Measurements from ENCODE around the gene KRTAP26-1. TPM values are rescaled to one million over a fixed set of nuclear protein-coding genes. Genes with fewer than 3 reads are reported as not detected.

KRTAP26-1 gene
- total RNA-seq, 2 experiments from 2014 or later = not detected

GRCh38 chr21:30326390-30326789, 6.3 kb upstream of the KRTAP26-1 start:
- Mint-ChIP-seq H3K4me3 (no peak overlapping the region), H3K27me3 (peaks cover 5% of the 10 kb centered on the region), H3K27ac (no peak overlapping the region), H3K9me3 (peaks cover 11% of the 10 kb centered on the region), H3K4me1 (no peaks in the 10 kb centered on the region), H3K36me3 (no peaks in the 10 kb centered on the region)
- no peak for DNase-seq

GRCh38 chr21:30315701-30316100, 4.4 kb downstream of the KRTAP26-1 start:
- H3K4me1 Mint-ChIP-seq = no peaks in the 10 kb centered on the region
- H3K4me3 Mint-ChIP-seq = no peak overlapping the region
- DNase-seq = no peak
- no peaks in the 10 kb centered on the region for H3K36me3 Mint-ChIP-seq
- H3K27me3 Mint-ChIP-seq = peaks cover 10% of the 10 kb centered on the region
- no peaks in the 10 kb centered on the region for H3K9me3 Mint-ChIP-seq
- H3K27ac Mint-ChIP-seq = no peak overlapping the region

GRCh38 chr21:30306884-30307283, 13.2 kb downstream of the KRTAP26-1 start:
- Mint-ChIP-seq H3K4me3 (no peak overlapping the region), H3K27me3 (no peaks in the 10 kb centered on the region), H3K4me1 (no peaks in the 10 kb centered on the region), H3K36me3 (no peaks in the 10 kb centered on the region), H3K27ac (no peak overlapping the region), H3K9me3 (no peaks in the 10 kb centered on the region)
- no peak for DNase-seq

DNA sequence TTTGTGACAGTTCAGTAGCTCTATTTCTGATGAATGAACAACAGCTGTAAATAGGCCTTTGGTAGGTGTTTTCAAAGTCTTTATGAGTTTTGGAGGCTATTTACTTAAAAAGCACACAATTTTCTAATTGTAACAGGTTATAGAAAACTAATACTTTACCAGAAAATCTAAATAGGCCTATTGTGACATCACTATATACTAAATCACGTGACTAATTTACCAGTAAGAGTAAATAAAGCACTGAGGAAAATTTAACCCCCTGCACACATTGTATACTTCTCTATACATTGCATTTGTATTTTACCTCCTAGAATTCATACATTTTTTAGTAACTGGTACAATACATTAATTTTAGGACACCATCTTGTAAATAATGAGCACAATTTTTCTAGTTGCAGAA, 15.0 kb downstream of the KRTAP26-1 start:
- H3K9me3 Mint-ChIP-seq = peaks cover 3% of the 10 kb centered on the region
- DNase-seq = no peak
- H3K36me3 Mint-ChIP-seq = no peaks in the 10 kb centered on the region
- H3K27ac Mint-ChIP-seq = no peak overlapping the region
- no peaks in the 10 kb centered on the region for H3K27me3 Mint-ChIP-seq
- H3K4me1 Mint-ChIP-seq = no peaks in the 10 kb centered on the region
- H3K4me3 Mint-ChIP-seq = no peak overlapping the region

DNA sequence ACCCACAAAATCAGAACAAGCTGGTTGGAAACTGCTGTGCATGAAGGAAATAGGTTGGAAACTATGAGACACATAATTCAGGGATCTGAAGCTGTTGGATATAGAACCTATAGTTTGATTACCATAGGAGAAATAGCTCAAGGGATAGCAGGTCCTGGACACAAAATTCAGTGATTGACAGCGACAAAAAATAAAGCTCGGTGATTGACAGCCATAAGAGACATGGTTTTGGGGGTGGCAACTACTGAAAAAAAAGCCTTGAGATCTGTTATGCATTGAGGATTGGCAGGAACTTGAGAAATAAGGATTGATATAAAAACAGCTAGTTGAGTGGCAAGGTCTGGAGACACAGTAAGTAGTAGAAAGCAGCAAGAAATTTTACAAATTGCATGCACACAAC, 30.9 kb downstream of the KRTAP26-1 start, which contains the start of gene KRTAP25-1:
KRTAP25-1 (minus strand) TSS at position 300 of the 400 bp plus-strand sequence; CDS start at position 276, 24 bp downstream.
- no peaks in the 10 kb centered on the region for H3K36me3 Mint-ChIP-seq
- no peaks in the 10 kb centered on the region for H3K4me1 Mint-ChIP-seq

DNA sequence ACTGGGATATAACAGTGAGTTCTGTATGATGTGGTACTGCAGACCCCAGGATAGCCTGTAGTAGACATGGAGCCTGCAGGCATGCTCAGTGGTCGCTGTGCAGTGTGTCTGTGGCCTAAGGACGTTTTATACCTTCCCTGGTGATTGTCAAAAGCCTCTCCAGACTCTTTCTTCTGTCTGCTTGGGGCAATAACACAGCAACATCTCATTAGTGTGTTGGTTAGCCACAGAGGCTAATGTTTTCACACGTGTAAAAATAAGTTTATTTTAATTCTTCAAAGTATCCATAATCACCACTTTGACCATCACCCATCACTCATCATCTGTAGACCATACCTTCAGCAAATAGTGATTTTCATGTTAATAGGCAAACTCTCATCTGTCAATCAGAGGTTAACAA, 37.3 kb downstream of the KRTAP26-1 start, which contains the start of gene KRTAP24-1:
KRTAP24-1 (minus strand) TSS at position 101 of the 400 bp plus-strand sequence; CDS start at position 83, 18 bp downstream.
- H3K4me3 Mint-ChIP-seq = no peak within 1 kb of the TSS
- no peaks in the 10 kb centered on the region for H3K36me3 Mint-ChIP-seq
- H3K9me3 Mint-ChIP-seq = no peaks in the 10 kb centered on the region
- H3K4me1 Mint-ChIP-seq = no peaks in the 10 kb centered on the region
- no peaks in the 10 kb centered on the region for H3K27me3 Mint-ChIP-seq
- no peak within 1 kb of the TSS for H3K27ac Mint-ChIP-seq
- no peak for DNase-seq

More for the DNA sequence above, 30.9 kb downstream of the KRTAP26-1 start, which contains the start of gene KRTAP25-1:
- Mint-ChIP-seq H3K27me3 (no peaks in the 10 kb centered on the region), H3K4me3 (no peak within 1 kb of the TSS), H3K27ac (no peak within 1 kb of the TSS), H3K9me3 (no peaks in the 10 kb centered on the region)
- no peak for DNase-seq

GRCh38 chr21:30271611-30272010, 48.5 kb downstream of the KRTAP26-1 start:
- no peak for DNase-seq
- Mint-ChIP-seq H3K4me1 (no peaks in the 10 kb centered on the region), H3K36me3 (no peaks in the 10 kb centered on the region), H3K4me3 (no peak overlapping the region), H3K27ac (no peak overlapping the region), H3K27me3 (peaks cover 3% of the 10 kb centered on the region), H3K9me3 (no peaks in the 10 kb centered on the region)

- H3K9me3 Mint-ChIP-seq = no peaks in the 10 kb centered on the region
- peaks cover 3% of the 10 kb centered on the region for H3K27me3 Mint-ChIP-seq
- no peaks in the 10 kb centered on the region for H3K4me1 Mint-ChIP-seq
- no peak overlapping the region for H3K27ac Mint-ChIP-seq
- DNase-seq = no peak
- no peak overlapping the region for H3K4me3 Mint-ChIP-seq
- H3K36me3 Mint-ChIP-seq = no peaks in the 10 kb centered on the region
These were observed 49.0 kb downstream of the KRTAP26-1 start for GRCh38 chr21:30271156-30271555.

DNA sequence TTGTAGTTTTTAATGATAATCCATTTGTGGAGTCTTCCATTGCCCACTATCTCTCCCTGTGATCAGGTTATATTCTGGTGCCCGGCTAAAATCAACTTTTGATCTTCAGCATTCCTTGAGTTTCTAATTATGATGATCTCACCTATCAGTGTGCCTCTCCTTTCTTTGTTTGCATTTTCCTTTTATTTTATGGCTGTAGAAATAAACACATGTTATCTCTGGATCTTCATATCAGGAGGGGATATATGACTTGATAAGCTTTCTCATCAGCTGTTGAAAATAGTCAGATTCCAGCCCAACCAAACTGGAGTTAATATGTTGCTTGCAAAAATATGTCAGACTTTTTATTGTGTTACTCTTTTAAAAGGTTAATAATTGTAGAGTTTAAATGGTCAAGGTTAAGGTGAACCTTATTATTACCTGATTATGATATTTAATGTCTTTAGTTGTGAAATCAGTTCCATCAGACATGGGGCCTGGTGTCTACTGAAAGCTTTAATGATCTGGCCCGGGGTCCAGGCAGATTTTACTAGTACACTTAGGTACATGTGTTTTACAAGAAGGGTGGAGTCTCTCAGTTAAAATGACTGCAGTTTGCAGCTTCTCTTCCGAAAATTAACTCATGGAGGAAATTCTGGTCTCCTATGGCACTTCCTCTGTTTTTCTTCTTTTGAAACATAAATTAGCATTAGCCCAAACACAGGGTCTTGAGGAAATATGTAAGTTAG, 50.1 kb downstream of the KRTAP26-1 start:
- Mint-ChIP-seq H3K27ac (no peak overlapping the region), H3K4me3 (no peak overlapping the region), H3K36me3 (no peaks in the 10 kb centered on the region)

More for the DNA sequence above, 50.1 kb downstream of the KRTAP26-1 start:
- H3K9me3 Mint-ChIP-seq = peaks cover 2% of the 10 kb centered on the region
- H3K27me3 Mint-ChIP-seq = peaks cover 3% of the 10 kb centered on the region
- no peaks in the 10 kb centered on the region for H3K4me1 Mint-ChIP-seq
- DNase-seq = no peak

Other genes with a start within 250 kb of the KRTAP26-1 start
- not detected for gene CLDN17, start 153.5 kb downstream of the KRTAP26-1 start, total RNA-seq
- not detected for gene CLDN8, start 104.2 kb downstream of the KRTAP26-1 start, total RNA-seq
- gene KRTAP24-1, start 37.4 kb downstream of the KRTAP26-1 start, total RNA-seq = not detected
- gene KRTAP25-1, start 30.8 kb downstream of the KRTAP26-1 start, total RNA-seq = not detected
- not detected for gene KRTAP27-1, start 17.4 kb upstream of the KRTAP26-1 start, total RNA-seq
- not detected for gene KRTAP23-1, start 28.3 kb upstream of the KRTAP26-1 start, total RNA-seq
- gene KRTAP13-2, start 52.0 kb upstream of the KRTAP26-1 start, total RNA-seq = not detected
- gene KRTAP13-1, start 75.7 kb upstream of the KRTAP26-1 start, total RNA-seq = not detected
- gene KRTAP13-3, start 105.6 kb upstream of the KRTAP26-1 start, total RNA-seq = not detected
- not detected for gene KRTAP13-4, start 109.9 kb upstream of the KRTAP26-1 start, total RNA-seq
- gene KRTAP15-1, start 120.0 kb upstream of the KRTAP26-1 start, total RNA-seq = not detected
- not detected for gene KRTAP19-1, start 160.1 kb upstream of the KRTAP26-1 start, total RNA-seq
- gene KRTAP19-2, start 167.1 kb upstream of the KRTAP26-1 start, total RNA-seq = not detected
- gene KRTAP19-3, start 171.7 kb upstream of the KRTAP26-1 start, total RNA-seq = not detected
- not detected for gene KRTAP19-4, start 176.8 kb upstream of the KRTAP26-1 start, total RNA-seq
- not detected for gene KRTAP19-5, start 181.8 kb upstream of the KRTAP26-1 start, total RNA-seq
- not detected for gene KRTAP19-6, start 221.5 kb upstream of the KRTAP26-1 start, total RNA-seq
- gene KRTAP19-7, start 241.0 kb upstream of the KRTAP26-1 start, total RNA-seq = not detected